GM06990 (cell line): ENCODE measurements around the gene SLC45A1.

Source experiments
- DNase-seq: peaks from one replicate; pipeline ENCODE4 v3.0.0-alpha.2; 2011; ENCODE audit not compliant: insufficient read length; ENCODE audit errors: extremely low read depth
- H3K27me3 ChIP-seq: replicated peaks from 2 replicates; pipeline ENCODE4 v1.6.0; 2011; ENCODE audit warnings: low read length; ENCODE audit not compliant: control insufficient read depth, insufficient read depth
- H3K36me3 ChIP-seq: 2 replicates; pipeline ENCODE4 v1.5.1; 2011; ENCODE audit warnings: low read length; ENCODE audit not compliant: control insufficient read depth, insufficient read depth
- H3K4me3 ChIP-seq: replicated peaks from 2 replicates; pipeline ENCODE4 v1.5.1; 2011; ENCODE audit warnings: low read depth, mild to moderate bottlenecking, control low read depth, low read length
- CTCF ChIP-seq: IDR thresholded peaks from 2 replicates; pipeline ENCODE4 v1.5.1; 2011; ENCODE audit warnings: low read length, control low read depth, mild to moderate bottlenecking, inconsistent platforms; ENCODE audit not compliant: insufficient read depth, poor library complexity, severe bottlenecking

Gene SLC45A1

GRCh38 chr1:8365661-8366362 lies 47.9 kb downstream of the SLC45A1 start:
- no peak for TF ChIP-seq CTCF
- Histone ChIP-seq H3K27me3 (no peaks in the 10 kb centered on the region), H3K36me3 (peaks cover 22% of the 10 kb centered on the region), H3K4me3 (no peak overlapping the region)
- no peak for DNase-seq

- peaks cover 15% of the 10 kb centered on the region for H3K36me3 ChIP-seq
- H3K4me3 ChIP-seq: no peak overlapping the region
- TF ChIP-seq CTCF: no peak
- DNase-seq: no peak
- no peaks in the 10 kb centered on the region for H3K27me3 ChIP-seq
Observed at GRCh38 chr1:8367571-8368194, 49.8 kb downstream of the SLC45A1 start.

GRCh38 chr1:8368956-8369639 lies 51.2 kb downstream of the SLC45A1 start:
- no peak for DNase-seq
- H3K4me3 ChIP-seq: no peak overlapping the region
- H3K36me3 ChIP-seq: peaks cover 9% of the 10 kb centered on the region
- H3K27me3 ChIP-seq: no peaks in the 10 kb centered on the region
- no peak for TF ChIP-seq CTCF

- Histone ChIP-seq H3K36me3 (peaks cover 6% of the 10 kb centered on the region), H3K27me3 (no peaks in the 10 kb centered on the region), H3K4me3 (no peak overlapping the region)
- TF ChIP-seq CTCF: no peak
- DNase-seq: no peak
Observed at GRCh38 chr1:8370046-8370881, 52.4 kb downstream of the SLC45A1 start.

- Histone ChIP-seq H3K4me3 (no peak overlapping the region), H3K27me3 (no peaks in the 10 kb centered on the region), H3K36me3 (peaks cover 2% of the 10 kb centered on the region)
- no peak for TF ChIP-seq CTCF
- no peak for DNase-seq
Observed at GRCh38 chr1:8370905-8371315, 53.0 kb downstream of the SLC45A1 start.
